Skeletal muscle tissue (tissue), 4 donors: ENCODE results near the gene GRIA1. TPM values are rescaled to one million over a fixed set of nuclear protein-coding genes. Genes with fewer than 3 reads are reported as not detected.

ENCODE experiments used
- H3K27ac ChIP-seq: one replicate; pipeline ENCODE4 v1.7.0; 2013; ENCODE audit warnings: mild to moderate bottlenecking, low read depth, low read length, inconsistent platforms
- H3K27me3 ChIP-seq, 3 donors: one replicate each; pipeline ENCODE4 v1.7.0; 2013; ENCODE audit warnings: low read length in 3 of 3; ENCODE audit not compliant: control insufficient read depth in 3 of 3, insufficient read depth in 3 of 3
- H3K36me3 ChIP-seq, 3 donors: one replicate each; pipeline ENCODE4 v1.7.0; 2013; ENCODE audit warnings: low read length in 3 of 3; ENCODE audit not compliant: control insufficient read depth in 3 of 3, insufficient read depth in 3 of 3
- H3K4me1 ChIP-seq, 3 donors: one replicate each; pipeline ENCODE4 v1.7.0; 2013; ENCODE audit warnings: low read length in 3 of 3, mild to moderate bottlenecking in 3 of 3; ENCODE audit not compliant: control insufficient read depth in 3 of 3, insufficient read depth in 3 of 3
- H3K4me3 ChIP-seq, 3 donors: one replicate each; pipeline ENCODE4 v1.7.0; 2013; ENCODE audit warnings: low read length in 3 of 3
- H3K9ac ChIP-seq, 3 donors: one replicate each; pipeline ENCODE4 v1.7.0; 2013; ENCODE audit warnings: low read length in 3 of 3, mild to moderate bottlenecking in 3 of 3, moderate library complexity in 2 of 3, low read depth in 1 of 3
- H3K9me3 ChIP-seq, 3 donors: one replicate each; pipeline ENCODE4 v1.7.0; 2013; ENCODE audit warnings: low read length in 3 of 3; ENCODE audit not compliant: control insufficient read depth in 3 of 3
- total RNA-seq: library from RNA; depleted of rRNA; stranded (reverse); fragments of >200 nt; gene quantifications from one replicate; pipeline ENCODE4 v1.2.3, GENCODE V29; 2014
- donor health status: Osteomylitis.

GRIA1 gene
- total RNA-seq, 1 donor from 2014 or later = 1.0 TPM

- no peak overlapping the region for H3K9ac ChIP-seq
- no peaks in the 10 kb centered on the region for H3K4me1 ChIP-seq
- no peak overlapping the region for H3K27ac ChIP-seq
These were observed 188.3 kb downstream of the GRIA1 start for GRCh38 chr5:153678617-153679329.

DNA sequence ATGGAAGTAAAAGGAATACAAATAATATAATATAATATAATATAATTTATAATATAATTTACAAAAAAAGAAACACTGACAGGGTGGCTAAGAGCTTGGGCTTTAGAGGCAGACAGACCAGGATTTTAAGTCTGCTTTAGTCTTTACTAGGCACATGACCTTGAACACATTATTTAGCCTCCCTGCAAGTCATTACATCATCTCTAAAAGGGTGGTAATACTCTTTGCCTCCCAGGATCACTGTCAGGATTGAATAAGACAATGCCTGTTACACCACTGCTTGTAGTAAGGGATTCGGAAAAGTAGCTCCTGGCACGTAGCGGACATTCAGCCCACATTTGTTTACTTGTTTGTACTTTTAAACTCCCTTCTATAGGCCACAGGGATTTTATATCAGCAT, 199.8 kb downstream of the GRIA1 start:
- Histone ChIP-seq H3K9me3 (no peaks in the 10 kb centered on the region), H3K36me3 (no peaks in the 10 kb centered on the region), H3K27me3 (no peaks in the 10 kb centered on the region), H3K4me3 (no peak overlapping the region), H3K27ac (no peak overlapping the region), H3K9ac (no peak overlapping the region), H3K4me1 (no peaks in the 10 kb centered on the region)

More at GRCh38 chr5:153678617-153679329, 188.3 kb downstream of the GRIA1 start:
- peaks cover 0 to 2% (median 0%) of the 10 kb centered on the region in 3 donors for H3K9me3 ChIP-seq
- H3K4me3 ChIP-seq = no peak overlapping the region
- H3K36me3 ChIP-seq = no peaks in the 10 kb centered on the region
- H3K27me3 ChIP-seq = peaks cover 0 to 5% (median 0%) of the 10 kb centered on the region in 3 donors

GRCh38 chr5:153696256-153696655, 205.8 kb downstream of the GRIA1 start:
- no peaks in the 10 kb centered on the region for H3K36me3 ChIP-seq
- H3K27me3 ChIP-seq = no peaks in the 10 kb centered on the region
- no peak overlapping the region for H3K9ac ChIP-seq
- no peak overlapping the region for H3K27ac ChIP-seq
- no peaks in the 10 kb centered on the region for H3K4me1 ChIP-seq
- H3K4me3 ChIP-seq = no peak overlapping the region
- H3K9me3 ChIP-seq = no peaks in the 10 kb centered on the region

- Histone ChIP-seq H3K4me1 (no peaks in the 10 kb centered on the region), H3K36me3 (no peaks in the 10 kb centered on the region), H3K27ac (no peak overlapping the region), H3K27me3 (no peaks in the 10 kb centered on the region), H3K9me3 (no peaks in the 10 kb centered on the region), H3K4me3 (no peak overlapping the region), H3K9ac (no peak overlapping the region)
These were observed 208.6 kb downstream of the GRIA1 start for GRCh38 chr5:153699035-153699434.

- H3K9ac ChIP-seq = no peak overlapping the region
- H3K27me3 ChIP-seq = no peaks in the 10 kb centered on the region
- no peak overlapping the region for H3K27ac ChIP-seq
- H3K36me3 ChIP-seq = no peaks in the 10 kb centered on the region
- H3K4me3 ChIP-seq = no peak overlapping the region
- H3K9me3 ChIP-seq = no peaks in the 10 kb centered on the region
- H3K4me1 ChIP-seq = no peaks in the 10 kb centered on the region
These were observed 210.5 kb downstream of the GRIA1 start for GRCh38 chr5:153700940-153701339.

DNA sequence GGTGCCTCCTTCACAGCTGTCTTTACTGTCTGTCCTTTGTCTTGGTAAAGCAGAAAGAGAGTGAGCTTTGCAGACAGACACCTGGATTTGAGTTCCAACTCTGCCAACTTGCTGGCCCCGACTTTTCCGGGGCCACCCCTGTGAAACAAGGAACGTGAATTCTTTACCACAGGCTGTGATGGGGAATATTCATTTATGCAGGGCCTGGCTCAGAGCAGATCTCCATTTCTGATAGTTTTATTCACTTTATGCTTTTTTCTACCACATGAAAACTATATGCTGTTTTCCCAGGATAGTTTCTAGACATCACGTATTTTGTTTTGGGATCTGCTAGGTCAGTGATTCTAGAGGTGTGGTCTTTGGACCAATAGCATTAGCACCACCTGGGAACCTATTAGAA, 211.8 kb downstream of the GRIA1 start:
- H3K36me3 ChIP-seq = no peaks in the 10 kb centered on the region
- H3K4me3 ChIP-seq = no peak overlapping the region
- no peak overlapping the region for H3K9ac ChIP-seq
- H3K27ac ChIP-seq = no peak overlapping the region
- no peaks in the 10 kb centered on the region for H3K9me3 ChIP-seq
- no peaks in the 10 kb centered on the region for H3K4me1 ChIP-seq
- H3K27me3 ChIP-seq = no peaks in the 10 kb centered on the region

DNA sequence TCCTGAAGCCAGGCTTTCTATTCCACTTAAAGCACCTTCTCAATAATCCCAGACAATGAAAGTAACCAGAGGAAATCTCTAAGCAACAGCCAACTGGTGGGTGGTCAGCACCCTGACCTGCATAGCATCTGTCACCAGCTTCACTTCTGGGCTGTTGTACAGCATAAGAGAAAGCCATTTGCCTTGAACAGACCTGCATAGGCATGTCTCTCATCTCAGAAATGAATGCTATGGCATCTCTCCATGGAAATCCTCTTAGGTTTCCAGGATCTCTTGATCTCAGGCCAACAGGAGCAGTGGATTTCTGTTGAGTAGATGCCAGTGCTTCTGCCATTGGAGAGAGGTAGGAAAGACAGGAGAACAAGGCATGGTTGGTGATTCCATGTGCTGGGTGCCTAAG, 213.6 kb downstream of the GRIA1 start:
- Histone ChIP-seq H3K9me3 (no peaks in the 10 kb centered on the region), H3K36me3 (no peaks in the 10 kb centered on the region), H3K9ac (no peak overlapping the region), H3K4me3 (no peak overlapping the region), H3K27ac (no peak overlapping the region), H3K4me1 (no peaks in the 10 kb centered on the region), H3K27me3 (no peaks in the 10 kb centered on the region)

- Histone ChIP-seq H3K36me3 (no peaks in the 10 kb centered on the region), H3K9ac (no peak overlapping the region), H3K27me3 (no peaks in the 10 kb centered on the region), H3K9me3 (no peaks in the 10 kb centered on the region), H3K27ac (no peak overlapping the region), H3K4me3 (no peak overlapping the region), H3K4me1 (no peaks in the 10 kb centered on the region)
These were observed 217.2 kb downstream of the GRIA1 start for GRCh38 chr5:153707626-153708025.

- Histone ChIP-seq H3K9ac (no peak overlapping the region), H3K4me1 (no peaks in the 10 kb centered on the region), H3K4me3 (no peak overlapping the region), H3K9me3 (no peaks in the 10 kb centered on the region), H3K27ac (no peak overlapping the region), H3K36me3 (no peaks in the 10 kb centered on the region), H3K27me3 (peaks cover 0 to 5% (median 0%) of the 10 kb centered on the region in 3 donors)
These were observed 221.3 kb downstream of the GRIA1 start for GRCh38 chr5:153711755-153712154.

GRCh38 chr5:153712946-153713345, 222.5 kb downstream of the GRIA1 start:
- Histone ChIP-seq H3K27me3 (peaks cover 0 to 5% (median 0%) of the 10 kb centered on the region in 3 donors), H3K36me3 (no peaks in the 10 kb centered on the region), H3K9ac (no peak overlapping the region), H3K4me3 (no peak overlapping the region), H3K27ac (no peak overlapping the region), H3K9me3 (no peaks in the 10 kb centered on the region), H3K4me1 (no peaks in the 10 kb centered on the region)
